Panc1 (cell line): ENCODE data around the gene LCN6.

ENCODE experiments used
- CTCF ChIP-seq: fragments of 450-650 bp; IDR thresholded peaks from 2 replicates; pipeline ENCODE4 v1.5.1; 2017; ENCODE audit warnings: mild to moderate bottlenecking
- POLR2AphosphoS5 ChIP-seq: IDR thresholded peaks from 2 replicates; pipeline ENCODE4 v1.6.1; 2012; ENCODE audit warnings: mild to moderate bottlenecking, low read depth, low read length, moderate library complexity

GRCh38 chr9:136700959-136701667 lies 47.2 kb downstream of the LCN6 start:
- no peak for TF ChIP-seq CTCF
- TF ChIP-seq POLR2AphosphoS5: no peak
